Hepatocyte (in vitro differentiated cells): ENCODE results near the gene TTLL3. TPM values are rescaled to one million over a fixed set of nuclear protein-coding genes. Genes with fewer than 3 reads are reported as not detected.

Source experiments
- DNase-seq: peaks from one replicate; pipeline ENCODE4 v3.0.0-alpha.2; 2016; ENCODE audit warnings: low spot score
- H2AFZ ChIP-seq: fragments of 200-600 bp; sonication (generic); 2 replicates; pipeline ENCODE4 v1.6.0; 2016; ENCODE audit warnings: antibody characterized with exemption, mild to moderate bottlenecking
- H3K27ac ChIP-seq: fragments of 200-600 bp; sonication (generic); 2 replicates; pipeline ENCODE4 v1.5.1; 2016; ENCODE audit warnings: mild to moderate bottlenecking
- H3K27me3 ChIP-seq: fragments of 200-600 bp; sonication (generic); 2 replicates; pipeline ENCODE4 v1.6.1; 2016
- H3K36me3 ChIP-seq: fragments of 200-600 bp; sonication (generic); replicated peaks from 2 replicates; pipeline ENCODE4 v1.5.1; 2016; ENCODE audit warnings: low read depth; ENCODE audit not compliant: insufficient read depth
- H3K4me1 ChIP-seq: fragments of 200-600 bp; sonication (generic); 2 replicates; pipeline ENCODE4 v1.5.1; 2016; ENCODE audit warnings: mild to moderate bottlenecking, moderate library complexity; ENCODE audit not compliant: insufficient read depth
- H3K4me2 ChIP-seq: fragments of 200-600 bp; sonication (generic); 2 replicates; pipeline ENCODE4 v1.6.0; 2016
- H3K4me3 ChIP-seq: fragments of 200-600 bp; sonication (generic); 2 replicates; pipeline ENCODE4 v1.5.1; 2016; ENCODE audit warnings: mild to moderate bottlenecking
- H3K79me2 ChIP-seq: fragments of 200-600 bp; sonication (generic); 2 replicates; pipeline ENCODE4 v1.6.0; 2017; ENCODE audit warnings: mild to moderate bottlenecking
- H3K9me2 ChIP-seq: fragments of 200-600 bp; sonication (generic); replicated peaks from 2 replicates; pipeline ENCODE4 v1.6.0; 2017; ENCODE audit warnings: mild to moderate bottlenecking; ENCODE audit not compliant: insufficient read depth
- H3K9me3 ChIP-seq: fragments of 200-600 bp; sonication (generic); 2 replicates; pipeline ENCODE4 v1.5.1; 2016; ENCODE audit warnings: low read depth, mild to moderate bottlenecking
- H4K20me1 ChIP-seq: fragments of 200-600 bp; sonication (generic); 2 replicates; pipeline ENCODE4 v1.6.0; 2016; ENCODE audit warnings: mild to moderate bottlenecking; ENCODE audit not compliant: insufficient read depth, poor library complexity, severe bottlenecking
- CTCF ChIP-seq: fragments of 200-600 bp; sonication (generic); IDR thresholded peaks from 2 replicates; pipeline ENCODE4 v1.5.1; 2016; ENCODE audit warnings: antibody characterized with exemption, mild to moderate bottlenecking; ENCODE audit not compliant: poor library complexity
- EZH2 ChIP-seq: fragments of 200-600 bp; sonication (generic); IDR thresholded peaks from 2 replicates; pipeline ENCODE4 v1.6.1; 2016; ENCODE audit warnings: antibody characterized with exemption, mild to moderate bottlenecking, borderline replicate concordance
- EZH2phosphoT487 ChIP-seq: fragments of 200-600 bp; sonication (generic); IDR thresholded peaks from one replicate; pipeline ENCODE4 v1.6.1; 2018; ENCODE audit warnings: antibody characterized with exemption, mild to moderate bottlenecking, low read depth, moderate library complexity; ENCODE audit not compliant: unreplicated experiment, severe bottlenecking
- WGBS: methylation state at CpG from one replicate; pipeline ENCODE4 v1.1.6; 2016; ENCODE audit warnings: low lambda C conversion rate; ENCODE audit errors: missing lambda C conversion rate; 5-methylcytosine and 5-hydroxymethylcytosine counted together
- polyA plus RNA-seq: library from polyadenylated mRNA; unstranded; fragments of >200 nt; fragmentation: Nextera tagmentation; extraction: Ambion mirVana; gene quantifications from 2 replicates; pipeline ENCODE4 v1.2.1, GENCODE V29; 2016
- total RNA-seq: library from RNA; depleted of rRNA; stranded (reverse); fragments of >200 nt; gene quantifications from 2 replicates; pipeline ENCODE4 v1.2.3, GENCODE V29; 2014

The TTLL3 gene
- total and polyA plus RNA-seq, 2 experiments from 2014 or later: 21.5 to 27.4 TPM

GRCh38 chr3:9762871-9763270 is 47.2 kb upstream of the TTLL3 start:
- no peaks in the 10 kb centered on the region for H3K79me2 ChIP-seq
- no peaks in the 10 kb centered on the region for H3K27me3 ChIP-seq
- 92% methylated on average over 8 of the region's 8 CpGs for WGBS
- H3K9me2 ChIP-seq: no peaks in the 10 kb centered on the region
- H3K4me2 ChIP-seq: no peak overlapping the region
- H3K4me1 ChIP-seq: no peaks in the 10 kb centered on the region
- H2AFZ ChIP-seq: no peak overlapping the region
- no peaks in the 10 kb centered on the region for H4K20me1 ChIP-seq
- no peak overlapping the region for H3K4me3 ChIP-seq
- no peak overlapping the region for H3K27ac ChIP-seq
- TF ChIP-seq CTCF: no peak
- H3K9me3 ChIP-seq: no peaks in the 10 kb centered on the region
- no peak for DNase-seq
- no peaks in the 10 kb centered on the region for H3K36me3 ChIP-seq

GRCh38 chr3:9765865-9766264 is 44.2 kb upstream of the TTLL3 start:
- H4K20me1 ChIP-seq: no peaks in the 10 kb centered on the region
- no peak overlapping the region for H3K4me3 ChIP-seq
- no peak for DNase-seq
- H3K4me2 ChIP-seq: no peak overlapping the region
- no peak overlapping the region for H3K27ac ChIP-seq
- no peaks in the 10 kb centered on the region for H3K79me2 ChIP-seq
- H3K27me3 ChIP-seq: no peaks in the 10 kb centered on the region
- H3K4me1 ChIP-seq: peaks cover 17% of the 10 kb centered on the region
- no peak overlapping the region for H2AFZ ChIP-seq
- no peaks in the 10 kb centered on the region for H3K36me3 ChIP-seq
- 88% methylated on average over 4 of the region's 4 CpGs for WGBS
- no peaks in the 10 kb centered on the region for H3K9me3 ChIP-seq
- no peaks in the 10 kb centered on the region for H3K9me2 ChIP-seq
- TF ChIP-seq EZH2phosphoT487: no peak
- TF ChIP-seq CTCF: no peak
- TF ChIP-seq EZH2: no peak

GRCh38 chr3:9767418-9767817 is 42.6 kb upstream of the TTLL3 start:
- H3K9me2 ChIP-seq: no peaks in the 10 kb centered on the region
- WGBS: 90% methylated on average over 7 of the region's 7 CpGs
- no peaks in the 10 kb centered on the region for H3K79me2 ChIP-seq
- no peak for TF ChIP-seq EZH2phosphoT487
- no peak for TF ChIP-seq EZH2
- TF ChIP-seq CTCF: no peak
- H3K27me3 ChIP-seq: no peaks in the 10 kb centered on the region
- H3K4me3 ChIP-seq: no peak overlapping the region
- no peaks in the 10 kb centered on the region for H3K9me3 ChIP-seq
- no peak for DNase-seq
- no peak overlapping the region for H2AFZ ChIP-seq
- no peaks in the 10 kb centered on the region for H3K36me3 ChIP-seq
- no peak overlapping the region for H3K27ac ChIP-seq
- peaks cover 19% of the 10 kb centered on the region for H3K4me1 ChIP-seq
- no peak overlapping the region for H3K4me2 ChIP-seq
- no peaks in the 10 kb centered on the region for H4K20me1 ChIP-seq

GRCh38 chr3:9768141-9768775 is 41.8 kb upstream of the TTLL3 start:
- H3K27ac ChIP-seq: no peak overlapping the region

More at GRCh38 chr3:9768141-9768775, 41.8 kb upstream of the TTLL3 start:
- Histone ChIP-seq H3K4me2 (peak overlapping the region; percentile 88), H3K36me3 (no peaks in the 10 kb centered on the region), H4K20me1 (no peaks in the 10 kb centered on the region), H3K9me3 (no peaks in the 10 kb centered on the region), H3K4me1 (peaks cover 19% of the 10 kb centered on the region), H3K9me2 (no peaks in the 10 kb centered on the region), H3K4me3 (no peak overlapping the region), H2AFZ (no peak overlapping the region), H3K27me3 (no peaks in the 10 kb centered on the region), H3K79me2 (no peaks in the 10 kb centered on the region)
- DNase-seq: no peak
- TF ChIP-seq EZH2phosphoT487 (no peak), CTCF (no peak), EZH2 (no peak)
- 86% methylated on average over 6 of the region's 6 CpGs for WGBS
